Liver (tissue), 9 donors: ENCODE data around the gene ALG8. TPM values are rescaled to one million over a fixed set of nuclear protein-coding genes. Genes with fewer than 3 reads are reported as not detected.

Experiments used
- DNase-seq: peaks from one replicate; pipeline ENCODE4 v3.0.0-alpha.2; 2017; ENCODE audit warnings: low spot score
- H3K27ac ChIP-seq, 2 donors: one replicate each; pipeline ENCODE4 v1.7.0; 2013; ENCODE audit warnings: inconsistent platforms in 2 of 2, low read length in 2 of 2, control low read depth in 1 of 2, low read depth in 1 of 2, mild to moderate bottlenecking in 1 of 2
- H3K27me3 ChIP-seq, 4 donors: one replicate each; pipeline versions ENCODE4 v1.6.1 to v1.7.0; 2013; ENCODE audit warnings: low read length in 3 of 4, inconsistent platforms in 1 of 4, mild to moderate bottlenecking in 1 of 4, moderate library complexity in 1 of 4; ENCODE audit not compliant: control insufficient read depth in 4 of 4, insufficient read depth in 4 of 4
- H3K36me3 ChIP-seq, 4 donors: one replicate each; pipeline versions ENCODE4 v1.6.1 to v1.7.0; 2013; ENCODE audit warnings: low read length in 3 of 4, mild to moderate bottlenecking in 3 of 4, low read depth in 1 of 4, moderate library complexity in 1 of 4; ENCODE audit not compliant: control insufficient read depth in 4 of 4, insufficient read depth in 3 of 4
- H3K4me1 ChIP-seq, 4 donors: one replicate each; pipeline versions ENCODE4 v1.6.1 to v1.7.0; 2013; ENCODE audit warnings: low read length in 3 of 4, mild to moderate bottlenecking in 3 of 4, moderate library complexity in 1 of 4; ENCODE audit not compliant: control insufficient read depth in 4 of 4, insufficient read depth in 4 of 4
- H3K4me3 ChIP-seq, 3 donors: one replicate each; pipeline versions ENCODE4 v1.6.1 to v1.7.0; 2013; ENCODE audit warnings: low read length in 3 of 3, control low read depth in 1 of 3, low read depth in 1 of 3, mild to moderate bottlenecking in 1 of 3
- H3K9ac ChIP-seq, 2 donors: one replicate each; pipeline ENCODE4 v1.7.0; 2013; ENCODE audit warnings: low read length in 2 of 2, mild to moderate bottlenecking in 2 of 2, moderate library complexity in 2 of 2, control low read depth in 1 of 2, low read depth in 1 of 2
- H3K9me3 ChIP-seq, 4 donors: one replicate each; pipeline versions ENCODE4 v1.6.1 to v1.7.0; 2013; ENCODE audit warnings: low read length in 3 of 4; ENCODE audit not compliant: control insufficient read depth in 4 of 4
- ATF3 ChIP-seq: IDR thresholded peaks from 2 replicates; pipeline ENCODE4 v1.6.1; 2016; ENCODE audit warnings: antibody characterized with exemption
- CTCF ChIP-seq: fragments of 150-350 bp; IDR thresholded peaks from 2 replicates; pipeline ENCODE4 v1.5.1; 2017; ENCODE audit warnings: improper control_type of control experiment, low read depth, low read length; ENCODE audit not compliant: missing input control
- EGR1 ChIP-seq, 2 donors: IDR thresholded peaks; 2 replicates each; pipeline ENCODE4 v1.6.1; 2016 to 2018; ENCODE audit warnings: antibody characterized with exemption in 2 of 2, low read depth in 2 of 2
- FOXA1 ChIP-seq: IDR thresholded peaks from 2 replicates; pipeline ENCODE4 v1.6.1; 2016; ENCODE audit warnings: antibody characterized with exemption
- FOXA2 ChIP-seq: IDR thresholded peaks from 2 replicates; pipeline ENCODE4 v1.6.1; 2016; ENCODE audit warnings: antibody characterized with exemption
- GABPA ChIP-seq, 2 donors: IDR thresholded peaks in 1 of 2; conservative IDR thresholded peaks in 1 of 2; 2 replicates each; pipeline ENCODE4 v1.6.1; 2016; ENCODE audit warnings: antibody characterized with exemption in 2 of 2, mild to moderate bottlenecking in 1 of 2, moderate library complexity in 1 of 2
- HNF4A ChIP-seq, 2 donors: conservative IDR thresholded peaks; 2 replicates each; pipeline ENCODE4 v1.6.1; 2016; ENCODE audit warnings: antibody characterized with exemption in 2 of 2, mild to moderate bottlenecking in 2 of 2
- HNF4G ChIP-seq: IDR thresholded peaks from 2 replicates; pipeline ENCODE4 v1.6.1; 2016; ENCODE audit warnings: antibody characterized with exemption
- JUND ChIP-seq, 2 donors: IDR thresholded peaks; 2 replicates each; pipeline ENCODE4 v1.6.1; 2016; ENCODE audit warnings: antibody characterized with exemption in 2 of 2
- MAX ChIP-seq: IDR thresholded peaks from 2 replicates; pipeline ENCODE4 v1.6.1; 2016; ENCODE audit warnings: antibody characterized with exemption
- NR2F2 ChIP-seq: IDR thresholded peaks from 2 replicates; pipeline ENCODE4 v1.6.1; 2016; ENCODE audit warnings: antibody characterized with exemption
- RAD21 ChIP-seq, 2 donors: IDR thresholded peaks; 2 replicates each; pipeline ENCODE4 v1.6.1; 2016; ENCODE audit warnings: antibody characterized with exemption in 2 of 2, mild to moderate bottlenecking in 2 of 2
- RXRA ChIP-seq, 2 donors: IDR thresholded peaks; 2 replicates each; pipeline ENCODE4 v1.6.1; 2017 to 2018; ENCODE audit warnings: antibody characterized with exemption in 2 of 2, mild to moderate bottlenecking in 1 of 2
- SP1 ChIP-seq: IDR thresholded peaks from 2 replicates; pipeline ENCODE4 v1.6.1; 2018; ENCODE audit warnings: antibody characterized with exemption, mild to moderate bottlenecking
- TAF1 ChIP-seq: conservative IDR thresholded peaks from 2 replicates; pipeline ENCODE4 v1.6.1; 2016; ENCODE audit warnings: antibody characterized with exemption, mild to moderate bottlenecking
- YY1 ChIP-seq: IDR thresholded peaks from 2 replicates; pipeline ENCODE4 v1.6.1; 2016; ENCODE audit warnings: antibody characterized with exemption, mild to moderate bottlenecking
- ZBTB33 ChIP-seq: IDR thresholded peaks from 2 replicates; pipeline ENCODE4 v1.6.1; 2016; ENCODE audit warnings: antibody characterized with exemption
- WGBS: extraction: QIAGEN DNeasy Blood & Tissue Kit; methylation state at CpG from one replicate; pipeline ENCODE4 v1.1.7; 2013; 5-methylcytosine and 5-hydroxymethylcytosine counted together
- polyA plus RNA-seq, 2 donors: library from polyadenylated mRNA; stranded (reverse) in 1 of 2; unstranded in 1 of 2; fragments of 200-250 nt in 1 of 2; fragments of >200 nt in 1 of 2; fragmentation: Nextera tagmentation in 1 of 2; extraction: Ambion mirVana in 1 of 2; gene quantifications; one replicate each; pipeline versions ENCODE4 v1.2.1 to v1.2.3, GENCODE V29; 2013 to 2015
- total RNA-seq, 2 donors: library from RNA; depleted of rRNA; stranded (reverse); fragments of >200 nt; gene quantifications; one replicate each; pipeline ENCODE4 v1.2.3, GENCODE V29; 2014
- TF ChIP-seq, protein P1 (sequence below): IDR thresholded peaks from 2 replicates; pipeline ENCODE4 v1.6.1; 2016; ENCODE audit warnings: antibody characterized with exemption, mild to moderate bottlenecking
- donor health status: healthy.
- donor health status: healthy.
- donor health status: healthy.
- donor health status: healthy.
- donor health status: healthy.

The ALG8 gene
- total and polyA plus RNA-seq, 4 donors: 29.4 to 46.0 (median 38.0) TPM

- Histone ChIP-seq H3K4me1 (peaks cover 36 to 83% (median 73%) of the 10 kb centered on the region in 4 donors), H3K9ac (no peak overlapping the region), H3K9me3 (no peaks in the 10 kb centered on the region), H3K27ac (peak overlapping the region; percentile 57 to 78), H3K4me3 (no peak overlapping the region), H3K27me3 (no peaks in the 10 kb centered on the region), H3K36me3 (no peaks in the 10 kb centered on the region)
- no peak for DNase-seq
- 48% methylated on average over 6 of the region's 6 CpGs for whole genome bisulfite sequencing
- TF ChIP-seq RAD21 (IDR thresholded peaks at IDR 0.05): no peak
- no peak for TF ChIP-seq RXRA (IDR thresholded peaks at IDR 0.05)
- TF ChIP-seq HNF4A (conservative IDR thresholded peaks at IDR 0.05): no peak
Observed at GRCh38 chr11:78158987-78159652, 19.7 kb upstream of the ALG8 start.

- Histone ChIP-seq H3K4me3 (no peak overlapping the region), H3K36me3 (peaks cover 0 to 8% (median 2%) of the 10 kb centered on the region in 4 donors), H3K9ac (peak overlapping the region in 1 of 2 donors; percentile 34), H3K4me1 (peaks cover 30 to 62% (median 52%) of the 10 kb centered on the region in 4 donors), H3K27me3 (no peaks in the 10 kb centered on the region), H3K27ac (peak overlapping the region; percentile 50 to 78), H3K9me3 (no peaks in the 10 kb centered on the region)
- peak; percentile 88 for TF ChIP-seq ATF3
- no peak for TF ChIP-seq TAF1
- peak; percentile 39 for TF ChIP-seq HNF4G
- peak; percentile 93 for TF ChIP-seq YY1
- peak in 1 of 2 donors; percentile 57 for TF ChIP-seq GABPA (IDR thresholded peaks at IDR 0.05 in 1 of 2, conservative IDR thresholded peaks at IDR 0.05 in 1 of 2)
- TF ChIP-seq, protein P1, sequence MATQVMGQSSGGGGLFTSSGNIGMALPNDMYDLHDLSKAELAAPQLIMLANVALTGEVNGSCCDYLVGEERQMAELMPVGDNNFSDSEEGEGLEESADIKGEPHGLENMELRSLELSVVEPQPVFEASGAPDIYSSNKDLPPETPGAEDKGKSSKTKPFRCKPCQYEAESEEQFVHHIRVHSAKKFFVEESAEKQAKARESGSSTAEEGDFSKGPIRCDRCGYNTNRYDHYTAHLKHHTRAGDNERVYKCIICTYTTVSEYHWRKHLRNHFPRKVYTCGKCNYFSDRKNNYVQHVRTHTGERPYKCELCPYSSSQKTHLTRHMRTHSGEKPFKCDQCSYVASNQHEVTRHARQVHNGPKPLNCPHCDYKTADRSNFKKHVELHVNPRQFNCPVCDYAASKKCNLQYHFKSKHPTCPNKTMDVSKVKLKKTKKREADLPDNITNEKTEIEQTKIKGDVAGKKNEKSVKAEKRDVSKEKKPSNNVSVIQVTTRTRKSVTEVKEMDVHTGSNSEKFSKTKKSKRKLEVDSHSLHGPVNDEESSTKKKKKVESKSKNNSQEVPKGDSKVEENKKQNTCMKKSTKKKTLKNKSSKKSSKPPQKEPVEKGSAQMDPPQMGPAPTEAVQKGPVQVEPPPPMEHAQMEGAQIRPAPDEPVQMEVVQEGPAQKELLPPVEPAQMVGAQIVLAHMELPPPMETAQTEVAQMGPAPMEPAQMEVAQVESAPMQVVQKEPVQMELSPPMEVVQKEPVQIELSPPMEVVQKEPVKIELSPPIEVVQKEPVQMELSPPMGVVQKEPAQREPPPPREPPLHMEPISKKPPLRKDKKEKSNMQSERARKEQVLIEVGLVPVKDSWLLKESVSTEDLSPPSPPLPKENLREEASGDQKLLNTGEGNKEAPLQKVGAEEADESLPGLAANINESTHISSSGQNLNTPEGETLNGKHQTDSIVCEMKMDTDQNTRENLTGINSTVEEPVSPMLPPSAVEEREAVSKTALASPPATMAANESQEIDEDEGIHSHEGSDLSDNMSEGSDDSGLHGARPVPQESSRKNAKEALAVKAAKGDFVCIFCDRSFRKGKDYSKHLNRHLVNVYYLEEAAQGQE: peak; percentile 88
- peak; percentile 94 for TF ChIP-seq NR2F2
- peak; percentile 100 for TF ChIP-seq FOXA1
- peak; percentile 81 to 98 for TF ChIP-seq EGR1 (IDR thresholded peaks at IDR 0.05; ENCODE audit: low read depth in 2 of 2)
- TF ChIP-seq ZBTB33: peak; percentile 94
- peak; percentile 67 to 72 for TF ChIP-seq RAD21 (IDR thresholded peaks at IDR 0.05)
- peak; percentile 99 for TF ChIP-seq MAX
- peak; percentile 100 for TF ChIP-seq SP1
- peak; percentile 100 for TF ChIP-seq FOXA2
- TF ChIP-seq RXRA (IDR thresholded peaks at IDR 0.05): peak; percentile 100
- TF ChIP-seq HNF4A (conservative IDR thresholded peaks at IDR 0.05): peak; percentile 89 to 94
- peak; percentile 93 for TF ChIP-seq JUND (IDR thresholded peaks at IDR 0.05)
- TF ChIP-seq CTCF: no peak
- DNase-seq: peak; percentile 57
- WGBS: 25% methylated on average over 6 of the region's 6 CpGs
Observed at GRCh38 chr11:78156127-78156844, 16.9 kb upstream of the ALG8 start.
